ENCODE measurements around the gene TEPSIN.

- no peak for TF ChIP-seq EZH2 (IDR thresholded peaks at IDR 0.05; ENCODE audit: borderline replicate concordance, low read length)
- TF ChIP-seq, protein P1, sequence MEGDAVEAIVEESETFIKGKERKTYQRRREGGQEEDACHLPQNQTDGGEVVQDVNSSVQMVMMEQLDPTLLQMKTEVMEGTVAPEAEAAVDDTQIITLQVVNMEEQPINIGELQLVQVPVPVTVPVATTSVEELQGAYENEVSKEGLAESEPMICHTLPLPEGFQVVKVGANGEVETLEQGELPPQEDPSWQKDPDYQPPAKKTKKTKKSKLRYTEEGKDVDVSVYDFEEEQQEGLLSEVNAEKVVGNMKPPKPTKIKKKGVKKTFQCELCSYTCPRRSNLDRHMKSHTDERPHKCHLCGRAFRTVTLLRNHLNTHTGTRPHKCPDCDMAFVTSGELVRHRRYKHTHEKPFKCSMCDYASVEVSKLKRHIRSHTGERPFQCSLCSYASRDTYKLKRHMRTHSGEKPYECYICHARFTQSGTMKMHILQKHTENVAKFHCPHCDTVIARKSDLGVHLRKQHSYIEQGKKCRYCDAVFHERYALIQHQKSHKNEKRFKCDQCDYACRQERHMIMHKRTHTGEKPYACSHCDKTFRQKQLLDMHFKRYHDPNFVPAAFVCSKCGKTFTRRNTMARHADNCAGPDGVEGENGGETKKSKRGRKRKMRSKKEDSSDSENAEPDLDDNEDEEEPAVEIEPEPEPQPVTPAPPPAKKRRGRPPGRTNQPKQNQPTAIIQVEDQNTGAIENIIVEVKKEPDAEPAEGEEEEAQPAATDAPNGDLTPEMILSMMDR (conservative IDR thresholded peaks at IDR 0.05 in 1 of 2, IDR thresholded peaks at IDR 0.05 in 1 of 2; ENCODE audit: extremely low read depth in 1 of 2, insufficient read depth in 1 of 2, low read depth in 1 of 2, low read length in 2 of 2) = no peak
These were observed 39.4 kb downstream of the TEPSIN start for GRCh38 chr17:81199482-81199830.
